Gastroesophageal sphincter (tissue), 4 donors: Measurements from ENCODE around the gene WNK2. TPM values are rescaled to one million over a fixed set of nuclear protein-coding genes. Genes with fewer than 3 reads are reported as not detected.
"Not testable (repeated sequence)": the region's sequence is repeated elsewhere in the genome, so short reads cannot be mapped to it uniquely, and the experiment has no call there.

Source experiments
- ATAC-seq: fragments of 150-250 bp; one replicate; pipeline ENCODE4 v1.9.1; 2016; ENCODE audit warnings: mild to moderate bottlenecking, moderate library complexity
- H3K27ac ChIP-seq, 4 donors: fragments of 200-600 bp; sonication (generic) in 3 of 4; 1 replicate in 3 of 4; 2 replicates in 1 of 4; pipeline ENCODE4 v1.5.1; 2016 to 2019
- H3K27me3 ChIP-seq: fragments of 200-600 bp; sonication (generic); one replicate; pipeline ENCODE4 v1.5.1; 2019
- H3K36me3 ChIP-seq, 2 donors: fragments of 200-600 bp; sonication (generic); one replicate each; pipeline ENCODE4 v1.5.1; 2019; ENCODE audit warnings: control low read depth in 1 of 2
- H3K4me1 ChIP-seq, 3 donors: fragments of 200-600 bp; sonication (generic); 1 replicate in 2 of 3; 2 replicates in 1 of 3; pipeline ENCODE4 v1.5.1; 2016 to 2019; ENCODE audit warnings: control low read depth in 2 of 3
- H3K4me3 ChIP-seq, 2 donors: fragments of 200-600 bp; sonication (generic); one replicate each; pipeline ENCODE4 v1.5.1; 2019; ENCODE audit warnings: mild to moderate bottlenecking in 1 of 2, moderate library complexity in 1 of 2
- H3K9me3 ChIP-seq, 3 donors: fragments of 200-600 bp; sonication (generic); one replicate each; pipeline ENCODE4 v1.5.1; 2017 to 2019; ENCODE audit warnings: control low read depth in 2 of 3
- CTCF ChIP-seq, 4 experiments: fragments of 200-600 bp in 2 of 4; fragments of 450-650 bp in 2 of 4; sonication (generic) in 1 of 4; IDR thresholded peaks; one replicate each; pipeline ENCODE4 v1.5.1; 2017 to 2019; ENCODE audit warnings: antibody characterized with exemption in 4 of 4, mild to moderate bottlenecking in 2 of 4, moderate library complexity in 2 of 4
- EP300 ChIP-seq: sonication (generic); formaldehyde crosslinking; IDR thresholded peaks from one replicate; pipeline ENCODE4 v1.6.1; 2017; ENCODE audit warnings: antibody characterized with exemption, mild to moderate bottlenecking
- POLR2A ChIP-seq, 2 donors: fragments of 450-650 bp; IDR thresholded peaks; one replicate each; pipeline ENCODE4 v1.6.1; 2017; ENCODE audit warnings: antibody characterized with exemption in 2 of 2, mild to moderate bottlenecking in 2 of 2, moderate library complexity in 1 of 2
- POLR2AphosphoS5 ChIP-seq: sonication (generic); formaldehyde crosslinking; IDR thresholded peaks from one replicate; pipeline ENCODE4 v1.6.1; 2017; ENCODE audit warnings: antibody characterized with exemption
- WGBS, 2 donors: methylation state at CpG; one replicate each; pipeline ENCODE4 v1.1.5; 2018; ENCODE audit warnings: low coverage in 1 of 2; 5-methylcytosine and 5-hydroxymethylcytosine counted together
- total RNA-seq, 4 donors: library from RNA; depleted of rRNA; stranded (reverse); fragments of >200 nt; gene quantifications; one replicate each; pipeline ENCODE4 v1.1.0, GENCODE V29; 2016

WNK2 gene
- total RNA-seq, 4 donors from 2014 or later = 26.8 to 104 (median 48.6) TPM

GRCh38 chr9:93247099-93247865, 63.3 kb downstream of the WNK2 start:
- 89% methylated on average over 14 of the region's 36 CpGs; no CpG with 5 or more reads in 1 of the 2 donors for WGBS, 2 donors
- Histone ChIP-seq H3K27me3 (no peaks in the 10 kb centered on the region), H3K4me1 (peaks cover 0 to 18% (median 0%) of the 10 kb centered on the region in 3 donors), H3K9me3 (no peaks in the 10 kb centered on the region), H3K4me3 (no peak overlapping the region), H3K36me3 (peaks cover 0 to 27% of the 10 kb centered on the region in 2 donors), H3K27ac (no peak overlapping the region)
- no peak for ATAC-seq
- TF ChIP-seq CTCF (IDR thresholded peaks at IDR 0.05) = no peak
- TF ChIP-seq EP300 = no peak
- no peak for TF ChIP-seq POLR2AphosphoS5
- no peak for TF ChIP-seq POLR2A (IDR thresholded peaks at IDR 0.05)

DNA sequence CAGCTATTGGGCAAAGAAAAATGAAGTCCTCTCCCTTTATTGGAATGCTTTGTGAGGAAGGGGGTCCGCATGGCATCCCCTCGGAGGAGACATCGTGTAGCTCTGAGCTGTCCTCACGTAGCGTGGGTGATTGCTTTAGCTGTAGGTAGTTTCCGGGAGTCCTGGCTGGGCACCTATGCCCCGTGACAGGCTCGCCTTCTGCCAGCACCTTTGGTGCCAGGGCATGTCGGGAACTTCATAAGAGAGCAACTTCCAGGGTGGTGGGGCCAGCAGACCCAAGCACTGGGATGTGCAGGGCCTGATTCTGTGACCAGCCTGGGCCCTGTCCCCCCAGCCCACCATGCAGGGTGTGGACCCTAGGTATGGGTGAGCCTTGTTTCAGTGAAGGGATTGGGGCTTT, 64.0 kb downstream of the WNK2 start:
- TF ChIP-seq POLR2AphosphoS5 (no peak), CTCF (IDR thresholded peaks at IDR 0.05) (no peak), POLR2A (IDR thresholded peaks at IDR 0.05) (no peak), EP300 (no peak)
- no peak for ATAC-seq
- Histone ChIP-seq H3K4me1 (peaks cover 0 to 18% (median 0%) of the 10 kb centered on the region in 3 donors), H3K9me3 (no peaks in the 10 kb centered on the region), H3K4me3 (no peak overlapping the region), H3K27ac (peak overlapping the region in 3 of 4 donors; percentile 8 to 29 (median 26)), H3K27me3 (no peaks in the 10 kb centered on the region), H3K36me3 (peaks cover 0 to 24% of the 10 kb centered on the region in 2 donors)
- no CpG with 5 or more reads among the region's 9 CpGs for WGBS, 2 donors

DNA sequence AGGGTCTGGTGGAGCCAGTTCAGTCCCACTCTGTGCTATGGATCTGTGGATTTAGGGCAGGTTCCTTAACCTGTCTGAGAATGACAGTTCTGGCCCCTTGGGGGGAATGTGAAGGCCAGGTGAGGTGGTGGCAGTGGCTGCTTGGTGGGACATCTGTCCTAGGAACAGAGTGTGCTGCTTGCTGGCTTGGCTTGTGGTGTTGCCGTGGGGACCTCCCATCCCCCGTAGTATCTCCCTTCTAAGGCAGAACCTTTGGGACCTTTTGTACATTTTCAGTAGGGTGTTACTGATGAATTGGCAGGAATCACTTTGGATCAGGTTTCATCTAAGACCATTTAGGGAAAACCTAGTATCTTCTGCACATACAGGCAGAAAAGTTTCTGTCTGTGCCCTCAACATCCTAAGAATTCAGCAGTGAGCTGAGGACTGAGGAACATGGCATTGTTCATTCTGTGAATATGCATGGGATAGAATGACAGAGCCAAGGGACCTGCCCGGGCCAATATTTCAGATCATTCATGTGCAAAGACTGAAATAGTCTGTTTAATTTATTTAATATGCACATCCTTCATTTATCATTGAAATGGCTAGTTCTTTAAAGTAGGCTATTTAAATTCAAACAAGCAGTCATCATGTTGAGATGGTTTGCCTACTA, 64.6 kb downstream of the WNK2 start:
- Histone ChIP-seq H3K4me1 (peaks cover 0 to 18% (median 0%) of the 10 kb centered on the region in 3 donors), H3K27me3 (no peaks in the 10 kb centered on the region), H3K36me3 (peaks cover 0 to 24% of the 10 kb centered on the region in 2 donors), H3K4me3 (no peak overlapping the region), H3K27ac (peak overlapping the region in 3 of 4 donors; percentile 8 to 29 (median 26)), H3K9me3 (no peaks in the 10 kb centered on the region)
- ATAC-seq = no peak
- TF ChIP-seq POLR2AphosphoS5 = no peak
- TF ChIP-seq EP300 = no peak
- no peak for TF ChIP-seq POLR2A (IDR thresholded peaks at IDR 0.05)
- no peak for TF ChIP-seq CTCF (IDR thresholded peaks at IDR 0.05)
- WGBS, 2 donors = 13 to 47% methylated on average over 1 to 3 of the region's 3 CpGs

DNA sequence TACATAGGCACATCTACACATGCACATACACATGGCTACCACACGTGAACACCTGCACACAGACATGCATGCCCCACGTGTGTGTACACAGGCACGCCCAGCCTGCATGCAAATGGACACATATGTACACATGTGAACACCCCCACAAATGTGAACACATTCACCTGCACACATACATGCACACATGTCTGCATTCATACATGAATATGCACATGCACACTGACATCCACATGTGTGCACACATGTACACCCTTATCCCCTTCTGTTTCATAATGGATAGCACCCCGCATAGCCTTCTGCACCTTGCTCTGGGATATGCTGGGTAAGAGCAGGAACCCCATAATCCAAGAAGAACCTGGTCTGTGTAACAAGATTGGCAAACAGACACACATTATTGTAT, 66.2 kb downstream of the WNK2 start:
- Histone ChIP-seq H3K27me3 (no peaks in the 10 kb centered on the region), H3K27ac (no peak overlapping the region), H3K36me3 (peaks cover 0 to 30% of the 10 kb centered on the region in 2 donors), H3K4me1 (peaks cover 0 to 17% (median 0%) of the 10 kb centered on the region in 3 donors), H3K9me3 (no peaks in the 10 kb centered on the region), H3K4me3 (no peak overlapping the region)
- no peak for TF ChIP-seq CTCF (IDR thresholded peaks at IDR 0.05)
- no peak for TF ChIP-seq POLR2A (IDR thresholded peaks at IDR 0.05)
- TF ChIP-seq EP300 = no peak
- TF ChIP-seq POLR2AphosphoS5 = no peak
- no peak for ATAC-seq
- 88 to 93% methylated on average over 3 to 4 of the region's 4 CpGs for WGBS, 2 donors

- Histone ChIP-seq H3K4me1 (peaks cover 0 to 11% (median 0%) of the 10 kb centered on the region in 3 donors), H3K36me3 (peaks cover 0 to 39% of the 10 kb centered on the region in 2 donors)
- H3K4me3 ChIP-seq, ATAC-seq, H3K9me3 ChIP-seq, H3K27ac ChIP-seq, H3K27me3 ChIP-seq: not testable (repeated sequence)
- 85 to 100% methylated on average over 2 to 4 of the region's 8 CpGs for WGBS, 2 donors
Observed at GRCh38 chr9:93251309-93251708, 67.4 kb downstream of the WNK2 start.
